ENCODE results near the gene OCA2.

OCA2 gene

DNA sequence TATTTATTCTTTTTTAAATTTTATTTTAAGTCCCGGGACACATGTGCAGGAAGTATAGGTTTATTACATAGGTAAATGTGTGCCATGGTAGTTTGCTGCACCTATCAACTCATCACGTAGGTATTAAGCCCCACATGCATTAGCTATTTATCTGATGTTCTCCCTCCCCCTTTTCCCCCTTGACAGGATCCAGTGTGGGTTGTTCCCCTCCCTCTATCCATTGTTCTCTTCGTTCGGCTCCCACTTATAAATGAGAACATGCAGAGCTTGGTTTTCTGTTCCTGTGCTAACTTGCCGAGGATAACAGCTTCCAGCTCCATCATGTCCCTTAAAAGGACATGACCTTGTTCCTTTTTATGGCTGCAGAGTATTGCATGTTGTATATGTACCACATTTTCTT, 220.3 kb downstream of the OCA2 start:
- Histone ChIP-seq H3K27ac (replicated peaks) (no peak overlapping the region), H3K4me3 (replicated peaks; ENCODE audit: insufficient read depth, low read length) (no peak overlapping the region), H3K27me3 (ENCODE audit: insufficient read depth, poor library complexity, severe bottlenecking) (no peaks in the 10 kb centered on the region)
- TF ChIP-seq GABPA (IDR thresholded peaks at IDR 0.05; ENCODE audit: low read depth) (no peak), REST (IDR thresholded peaks at IDR 0.05; ENCODE audit: insufficient replicate concordance, low read depth) (no peak), POLR2AphosphoS5 (IDR thresholded peaks at IDR 0.05; ENCODE audit: low read depth) (no peak), CTCF (IDR thresholded peaks at IDR 0.05; ENCODE audit: insufficient read depth, low read length) (no peak), SPI1 (IDR thresholded peaks at IDR 0.05; ENCODE audit: borderline replicate concordance, low read depth) (no peak)
- no peak for DNase-seq (ENCODE audit: low read depth in 1 of 2, low spot score in 1 of 2)

DNA sequence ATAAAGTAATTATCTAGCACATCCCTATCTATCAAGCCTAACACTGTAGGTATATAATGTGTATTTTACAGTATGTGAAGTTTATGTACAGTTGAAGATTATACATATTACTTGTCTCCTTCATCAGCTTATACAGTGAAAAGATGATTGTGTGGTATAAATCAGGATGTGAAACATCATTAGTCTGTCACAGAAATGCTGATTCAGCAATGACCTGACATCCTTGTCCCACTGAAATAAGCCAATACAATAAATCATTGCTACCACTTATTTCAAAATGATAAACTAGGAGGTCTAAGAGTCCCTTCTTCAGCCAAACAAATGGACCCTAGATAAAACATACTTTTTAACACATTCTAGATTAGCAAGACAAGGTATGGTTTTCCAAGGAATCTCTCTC, 225.3 kb downstream of the OCA2 start:
- Histone ChIP-seq H3K27ac (replicated peaks) (no peak overlapping the region), H3K4me3 (replicated peaks; ENCODE audit: insufficient read depth, low read length) (no peak overlapping the region), H3K27me3 (ENCODE audit: insufficient read depth, poor library complexity, severe bottlenecking) (no peaks in the 10 kb centered on the region)
- no peak for DNase-seq (ENCODE audit: low read depth in 1 of 2, low spot score in 1 of 2)
- TF ChIP-seq SPI1 (IDR thresholded peaks at IDR 0.05; ENCODE audit: borderline replicate concordance, low read depth), result no peak
- TF ChIP-seq POLR2AphosphoS5 (IDR thresholded peaks at IDR 0.05; ENCODE audit: low read depth), result no peak
- no peak for TF ChIP-seq GABPA (IDR thresholded peaks at IDR 0.05; ENCODE audit: low read depth)
- no peak for TF ChIP-seq CTCF (IDR thresholded peaks at IDR 0.05; ENCODE audit: insufficient read depth, low read length)
- no peak for TF ChIP-seq REST (IDR thresholded peaks at IDR 0.05; ENCODE audit: insufficient replicate concordance, low read depth)

DNA sequence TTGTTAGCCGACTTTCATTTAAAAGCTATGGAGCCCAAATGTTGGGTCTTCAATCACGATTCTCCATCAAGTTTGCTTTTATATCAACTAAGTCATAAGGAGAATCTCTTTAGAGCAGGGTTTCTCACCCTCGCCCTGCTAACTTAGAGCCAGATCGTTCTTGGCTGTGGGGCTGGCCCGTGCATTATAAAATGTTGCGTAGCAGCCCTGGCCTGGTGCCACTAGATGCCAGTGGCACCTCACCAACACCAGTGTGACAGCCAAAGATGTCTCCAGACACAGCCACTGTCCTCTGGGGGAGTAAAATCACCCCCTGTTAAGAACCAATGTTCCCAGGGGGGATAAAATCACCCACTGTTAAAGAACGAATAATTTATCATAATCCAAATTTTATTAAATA, 226.1 kb downstream of the OCA2 start:
- Histone ChIP-seq H3K27me3 (ENCODE audit: insufficient read depth, poor library complexity, severe bottlenecking) (no peaks in the 10 kb centered on the region), H3K27ac (replicated peaks) (no peak overlapping the region), H3K4me3 (replicated peaks; ENCODE audit: insufficient read depth, low read length) (no peak overlapping the region)
- TF ChIP-seq REST (IDR thresholded peaks at IDR 0.05; ENCODE audit: insufficient replicate concordance, low read depth) (no peak), CTCF (IDR thresholded peaks at IDR 0.05; ENCODE audit: insufficient read depth, low read length) (no peak), GABPA (IDR thresholded peaks at IDR 0.05; ENCODE audit: low read depth) (no peak), SPI1 (IDR thresholded peaks at IDR 0.05; ENCODE audit: borderline replicate concordance, low read depth) (no peak)
- no peak for DNase-seq (ENCODE audit: low read depth in 1 of 2, low spot score in 1 of 2)

Data from HL-60 (cell line).